ENCODE measurements around the gene LRRTM3.

Gene LRRTM3

GRCh38 chr10:66925896-66926715, at the start of gene LRRTM3:
TSS of gene LRRTM3 (plus strand) at chr10:66926036.
- no peak for DNase-seq (ENCODE audit: low read depth in 1 of 2, low spot score in 1 of 2)

GRCh38 chr10:66877361-66877760, 48.5 kb upstream of the LRRTM3 start:
- no peak for DNase-seq (ENCODE audit: low read depth in 1 of 2, low spot score in 1 of 2)

- DNase-seq (ENCODE audit: low read depth in 1 of 2, low spot score in 1 of 2), result no peak
These were observed 45.5 kb upstream of the LRRTM3 start for GRCh38 chr10:66880292-66880691.

GRCh38 chr10:66880826-66881225, 45.0 kb upstream of the LRRTM3 start:
- DNase-seq (ENCODE audit: low read depth in 1 of 2, low spot score in 1 of 2), result no peak

- no peak for DNase-seq (ENCODE audit: low read depth in 1 of 2, low spot score in 1 of 2)
These were observed 44.0 kb upstream of the LRRTM3 start for GRCh38 chr10:66881814-66882213.

GRCh38 chr10:66882271-66882670, 43.6 kb upstream of the LRRTM3 start:
- no peak for DNase-seq (ENCODE audit: low read depth in 1 of 2, low spot score in 1 of 2)

GRCh38 chr10:66886848-66887247, 39.0 kb upstream of the LRRTM3 start:
- no peak for DNase-seq (ENCODE audit: low read depth in 1 of 2, low spot score in 1 of 2)

GRCh38 chr10:66888237-66888636, 37.6 kb upstream of the LRRTM3 start:
- no peak for DNase-seq (ENCODE audit: low read depth in 1 of 2, low spot score in 1 of 2)

GRCh38 chr10:66892871-66893270, 33.0 kb upstream of the LRRTM3 start:
- DNase-seq (ENCODE audit: low read depth in 1 of 2, low spot score in 1 of 2), result no peak

GRCh38 chr10:66910671-66911070, 15.2 kb upstream of the LRRTM3 start:
- no peak for DNase-seq (ENCODE audit: low read depth in 1 of 2, low spot score in 1 of 2)

- DNase-seq (ENCODE audit: low read depth in 1 of 2, low spot score in 1 of 2), result no peak
These were observed 9.8 kb upstream of the LRRTM3 start for GRCh38 chr10:66916030-66916429.

- no peak for DNase-seq (ENCODE audit: low read depth in 1 of 2, low spot score in 1 of 2)
These were observed 8.7 kb upstream of the LRRTM3 start for GRCh38 chr10:66917104-66917503.

GRCh38 chr10:66919248-66919647, 6.6 kb upstream of the LRRTM3 start:
- no peak for DNase-seq (ENCODE audit: low read depth in 1 of 2, low spot score in 1 of 2)

GRCh38 chr10:66924674-66925345, 1.0 kb upstream of the LRRTM3 start:
- DNase-seq (ENCODE audit: low read depth in 1 of 2, low spot score in 1 of 2), result no peak

GRCh38 chr10:66925373-66925772, 463 bp upstream of the LRRTM3 start:
- DNase-seq (ENCODE audit: low read depth in 1 of 2, low spot score in 1 of 2), result no peak

- no peak for DNase-seq (ENCODE audit: low read depth in 1 of 2, low spot score in 1 of 2)
These were observed 1.0 kb downstream of the LRRTM3 start for GRCh38 chr10:66926841-66927240.

GRCh38 chr10:66927251-66927935, 1.6 kb downstream of the LRRTM3 start:
- DNase-seq (ENCODE audit: low read depth in 1 of 2, low spot score in 1 of 2), result no peak

- DNase-seq (ENCODE audit: low read depth in 1 of 2, low spot score in 1 of 2), result no peak
These were observed 2.3 kb downstream of the LRRTM3 start for GRCh38 chr10:66927971-66928770.

- DNase-seq (ENCODE audit: low read depth in 1 of 2, low spot score in 1 of 2), result no peak
These were observed 2.9 kb downstream of the LRRTM3 start for GRCh38 chr10:66928776-66929175.

- no peak for DNase-seq (ENCODE audit: low read depth in 1 of 2, low spot score in 1 of 2)
These were observed 3.5 kb downstream of the LRRTM3 start for GRCh38 chr10:66929375-66929774.

- no peak for DNase-seq (ENCODE audit: low read depth in 1 of 2, low spot score in 1 of 2)
These were observed 5.6 kb downstream of the LRRTM3 start for GRCh38 chr10:66931340-66931948.

All from activated CD4-positive, alpha-beta T cell treated with anti-CD3 and anti-CD28 coated beads, Interleukin-2, amount 50 U/mL, for 24 hours (primary cell).